K562 (cell line): ENCODE results near the gene RNASE13. TPM values are rescaled to one million over a fixed set of nuclear protein-coding genes. Genes with fewer than 3 reads are reported as not detected.

Experiments used
- ATAC-seq: fragments of 200-7000 bp; cut with Tn5 transposase; 3 replicates; pipeline ENCODE4 v1.9.1; 2020; ENCODE audit warnings: moderate library complexity
- BruUV-seq: library from RNA; stranded (reverse); fragments of 400-500 nt; replicated peaks from 2 replicates; lab custom pipeline; 2021; lab: Mats Ljungman, UMichigan
- CTCF ChIA-PET: fragments of 300-600 bp; formaldehyde crosslinking; extraction: SDS; loops from one replicate; lab custom pipeline; 2021; ENCODE audit warnings: low intra/inter-chr PET ratio; lab: Yijun Ruan, JAX
- POLR2A ChIA-PET: fragments of 300-600, 350-650 bp; sonication (Branson Sonifier 250); formaldehyde crosslinking; extraction: SDS; loops from one replicate; lab custom pipeline; 2021; ENCODE audit warnings: antibody characterized with exemption, inconsistent platforms; lab: Yijun Ruan, JAX
- DNase-seq, 4 experiments: peaks; one replicate each; pipeline versions ENCODE4 v3.0.0 to v3.0.0-alpha.2; 2011 to 2018; ENCODE audit warnings: low spot score in 3 of 4, mixed read lengths in 3 of 4; ENCODE audit errors: extremely low read depth in 1 of 4
- FAIRE-seq: peaks from 2 replicates; lab custom pipeline; 2011; peaks lifted over from hg19 to GRCh38; lab: Jason Lieb, UNC
- H2AFZ ChIP-seq: 2 replicates; pipeline ENCODE4 v1.6.0; 2011; ENCODE audit warnings: low read depth, low read length, control low read depth, inconsistent platforms
- H3K27ac ChIP-seq: fragments of 200-600 bp; 3 replicates; pipeline ENCODE4 v1.8.0; 2011; ENCODE audit warnings: low read depth, mild to moderate bottlenecking, control low read depth, inconsistent platforms, low read length, moderate library complexity, mixed read lengths; ENCODE audit errors: extremely low read depth
- H3K27me3 ChIP-seq, 2 experiments: fragments of 300-600 bp in 1 of 2; 2 replicates in 1 of 2; 3 replicates in 1 of 2; pipeline versions ENCODE4 v1.6.0 to v1.8.0; 2011; ENCODE audit warnings: inconsistent platforms in 2 of 2, low read length in 2 of 2, mild to moderate bottlenecking in 1 of 2, mixed read lengths in 1 of 2, moderate library complexity in 1 of 2; ENCODE audit not compliant: control insufficient read depth in 2 of 2, insufficient read depth in 2 of 2
- H3K36me3 ChIP-seq: fragments of 300-600 bp; 3 replicates; pipeline ENCODE4 v1.8.0; 2011; ENCODE audit warnings: mild to moderate bottlenecking, low read length, inconsistent platforms; ENCODE audit not compliant: control insufficient read depth, insufficient read depth
- H3K4me1 ChIP-seq, 2 experiments: fragments of 200-600 bp in 1 of 2; replicated peaks in 1 of 2; 2 replicates in 1 of 2; 3 replicates in 1 of 2; pipeline versions ENCODE4 v1.5.1 to v1.8.0; 2011; ENCODE audit warnings: inconsistent platforms in 2 of 2, low read length in 2 of 2, mild to moderate bottlenecking in 1 of 2, mixed read lengths in 1 of 2, moderate library complexity in 1 of 2; ENCODE audit not compliant: control insufficient read depth in 2 of 2, insufficient read depth in 2 of 2
- H3K4me2 ChIP-seq: 2 replicates; pipeline ENCODE4 v1.6.1; 2011; ENCODE audit warnings: low read length, control low read depth, inconsistent platforms, mixed read lengths; ENCODE audit not compliant: insufficient read depth
- H3K4me3 ChIP-seq: fragments of 200-600 bp; sonication (generic), shearing (Covaris generic); 2 replicates; pipeline ENCODE4 v1.5.1; 2016; ENCODE audit warnings: control low read depth, inconsistent platforms
- H3K79me2 ChIP-seq: fragments of 200-600 bp; 3 replicates; pipeline ENCODE4 v1.8.0; 2011; ENCODE audit warnings: low read length, inconsistent platforms; ENCODE audit not compliant: control insufficient read depth, insufficient read depth
- H3K9ac ChIP-seq, 2 experiments: 2 replicates each; pipeline versions ENCODE4 v1.6.0 to v1.6.1; 2011; ENCODE audit warnings: low read depth in 2 of 2, low read length in 2 of 2, control low read depth in 1 of 2, inconsistent platforms in 1 of 2, mild to moderate bottlenecking in 1 of 2, mixed read lengths in 1 of 2; ENCODE audit not compliant: insufficient read depth in 1 of 2
- H3K9me1 ChIP-seq: one replicate; pipeline ENCODE4 v1.6.0; 2011; ENCODE audit warnings: inconsistent platforms, mild to moderate bottlenecking, low read length, moderate library complexity; ENCODE audit not compliant: control insufficient read depth, insufficient read depth
- H3K9me3 ChIP-seq: replicated peaks from 2 replicates; pipeline ENCODE4 v1.5.1; 2011; ENCODE audit warnings: low read depth, low read length, inconsistent platforms; ENCODE audit not compliant: control insufficient read depth, insufficient read depth
- H4K20me1 ChIP-seq: replicated peaks from 2 replicates; pipeline ENCODE4 v1.6.1; 2011; ENCODE audit warnings: low read length, inconsistent platforms, mixed read lengths; ENCODE audit not compliant: control insufficient read depth, insufficient read depth
- ATF7 ChIP-seq: fragments of 450-650 bp; IDR thresholded peaks from 2 replicates; pipeline ENCODE4 v1.7.1; 2014; ENCODE audit warnings: mild to moderate bottlenecking, moderate library complexity
- DIDO1 ChIP-seq: fragments of 450-650 bp; IDR thresholded peaks from 2 replicates; pipeline ENCODE4 v1.6.1; 2016; ENCODE audit warnings: low read depth, missing biosample characterization, missing genetic modification characterization
- HCFC1 ChIP-seq: IDR thresholded peaks from 2 replicates; pipeline ENCODE4 v1.6.1; 2012; ENCODE audit warnings: low read depth, low read length, improper control_type of control experiment
- MCM2 ChIP-seq: fragments of 450-650 bp; IDR thresholded peaks from 2 replicates; pipeline ENCODE4 v1.6.1; 2017; ENCODE audit warnings: low read depth, mild to moderate bottlenecking
- MTA3 ChIP-seq: fragments of 450-650 bp; formaldehyde crosslinking; IDR thresholded peaks from 2 replicates; pipeline ENCODE4 v1.6.1; 2017; ENCODE audit warnings: mild to moderate bottlenecking, borderline replicate concordance
- RFX5 ChIP-seq: IDR thresholded peaks from 2 replicates; pipeline ENCODE4 v1.6.1; 2011; ENCODE audit warnings: low read depth, mild to moderate bottlenecking, improper control_type of control experiment, low read length
- SIRT6 ChIP-seq: IDR thresholded peaks from one replicate; pipeline ENCODE4 v1.6.1; 2012; ENCODE audit warnings: low read depth, mild to moderate bottlenecking, control low read depth, inconsistent platforms, low read length, moderate library complexity
- TGIF2 ChIP-seq: sonication (generic); formaldehyde crosslinking; IDR thresholded peaks from 2 replicates; pipeline ENCODE4 v1.8.1; 2022; ENCODE audit warnings: mild to moderate bottlenecking, missing genetic modification reagents, moderate library complexity
- ZFX ChIP-seq: sonication (generic); formaldehyde crosslinking; IDR thresholded peaks from 2 replicates; pipeline ENCODE4 v1.8.0; 2022; ENCODE audit warnings: mild to moderate bottlenecking, missing genetic modification reagents, moderate library complexity
- ZNF165 ChIP-seq: fragments of 250-450 bp; sonication (Bioruptor Pico); IDR thresholded peaks from 2 replicates; pipeline ENCODE4 v1.4.0; 2020; ENCODE audit warnings: borderline replicate concordance
- ZNF217 ChIP-seq: sonication (generic); formaldehyde crosslinking; IDR thresholded peaks from 2 replicates; pipeline ENCODE4 v1.8.0; 2022; ENCODE audit warnings: mild to moderate bottlenecking, missing genetic modification reagents
- WGBS: fragments of 100-300 bp; shearing (Covaris generic); methylation state at CpG from one replicate; pipeline ENCODE4 v1.1.6; 2016; ENCODE audit warnings: low coverage, mixed read lengths; ENCODE audit not compliant: insufficient coverage; ENCODE audit errors: missing lambda C conversion rate; 5-methylcytosine and 5-hydroxymethylcytosine counted together
- in situ Hi-C: fragments of 300-500 bp; cut with MboI; formaldehyde crosslinking; loops from 4 replicates; pipeline ENCODE4 v1.15.0; 2018; ENCODE audit warnings: inconsistent platforms, mixed read lengths
- intact Hi-C: fragments of 100-400 bp; cut with micrococcal nuclease; formaldehyde crosslinking; loops from 2 replicates; pipeline ENCODE4 v1.14.2; 2022
- polyA plus RNA-seq, 8 experiments: library from polyadenylated mRNA; depleted of rRNA in 4 of 8; stranded (reverse) in 5 of 8; unstranded in 3 of 8; fragments of >200 nt; fragmentation: Nextera tagmentation in 2 of 8; fragmentation: Illumina TruSeq in 1 of 8; extraction: Ambion mirVana in 2 of 8; extraction: Trizol in 1 of 8; gene quantifications; 2 replicates each; pipeline versions ENCODE4 v1.2.1 to v1.2.3, GENCODE V29; 2011 to 2014; ENCODE audit warnings: inconsistent platforms in 1 of 8, missing spikeins in 1 of 8
- total RNA-seq, 7 experiments: library from RNA; depleted of rRNA in 6 of 7; stranded (reverse); fragments of >200 nt in 6 of 7; fragmentation: Illumina TruSeq in 2 of 7; extraction: Trizol in 2 of 7; gene quantifications; 2 replicates each; pipeline versions ENCODE4 v1.2.1 to v1.2.3, GENCODE V29; 2011 to 2021; ENCODE audit warnings: low replicate concordance in 1 of 7
- TF ChIP-seq, protein P1 (sequence below), 2 experiments: fragments of 250-450 bp in 1 of 2; fragments of 450-650 bp in 1 of 2; sonication (Bioruptor Pico) in 1 of 2; IDR thresholded peaks; 2 replicates each; pipeline versions ENCODE4 v1.6.1 to v1.8.0; 2016 to 2021; ENCODE audit warnings: mild to moderate bottlenecking in 2 of 2, moderate library complexity in 2 of 2, missing compliant biosample characterization in 1 of 2, missing genetic modification characterization in 1 of 2
- TF ChIP-seq, protein P2 (sequence below): fragments of 450-650 bp; IDR thresholded peaks from 2 replicates; pipeline ENCODE4 v1.6.1; 2016
- TF ChIP-seq, protein P3 (sequence below), 3 experiments: IDR thresholded peaks in 2 of 3; conservative IDR thresholded peaks in 1 of 3; 2 replicates each; pipeline ENCODE4 v1.5.1; 2011 to 2012; ENCODE audit warnings: low read length in 3 of 3, mild to moderate bottlenecking in 3 of 3, control low read depth in 2 of 3, improper control_type of control experiment in 1 of 3, inconsistent platforms in 1 of 3, low read depth in 1 of 3, mixed read lengths in 1 of 3, moderate library complexity in 1 of 3; ENCODE audit not compliant: insufficient read depth in 2 of 3

Gene RNASE13
- total and polyA plus RNA-seq, 9 of the 15 experiments (the other 6 are each of a cell fraction or from before 2014, with no cell fraction given), result not detected

DNA sequence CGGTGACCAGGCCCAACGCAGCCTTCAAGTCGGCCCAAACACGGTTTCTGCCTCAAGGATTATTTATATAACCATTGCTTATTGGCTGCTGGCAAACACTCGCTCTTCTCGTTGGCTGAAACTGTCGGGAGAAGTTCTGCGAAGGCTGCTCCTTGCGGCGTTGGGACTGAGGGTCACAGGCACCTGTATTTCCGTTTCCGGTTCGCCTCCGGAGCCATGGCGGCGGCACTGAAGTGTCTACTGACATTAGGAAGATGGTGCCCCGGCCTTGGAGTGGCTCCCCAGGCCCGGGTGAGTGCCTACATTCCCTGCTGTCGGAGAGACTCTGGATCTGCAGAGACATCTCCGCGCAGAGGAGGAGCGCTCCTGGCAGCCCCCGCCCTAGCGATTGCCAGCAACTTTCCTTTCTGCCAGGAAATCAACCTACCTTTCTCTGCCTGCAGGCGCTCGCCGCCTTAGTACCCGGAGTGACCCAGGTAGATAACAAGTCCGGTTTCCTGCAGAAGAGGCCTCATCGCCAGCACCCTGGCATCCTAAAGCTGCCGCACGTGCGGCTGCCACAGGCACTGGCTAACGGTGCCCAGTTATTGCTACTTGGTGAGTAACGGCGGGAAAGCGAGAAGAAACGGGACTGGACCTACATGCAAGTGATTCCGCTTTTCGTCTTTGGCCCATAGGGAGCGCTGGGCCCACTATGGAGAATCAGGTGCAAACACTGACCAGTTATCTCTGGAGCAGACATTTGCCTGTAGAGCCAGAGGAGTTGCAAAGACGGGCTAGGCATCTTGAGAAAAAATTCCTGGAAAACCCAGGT, 44.6 kb downstream of the RNASE13 start, which contains the start of gene METTL17:
TSS of gene METTL17 (plus strand) at position 194 of the 814 bp plus-strand sequence. CDS start at position 217, 23 bp downstream.
- H3K79me2 ChIP-seq, result peaks cover 23% of the 10 kb centered on the region
- intact Hi-C loops (no loop called here), in situ Hi-C loops (no loop called here)
- H3K4me1 ChIP-seq, result peaks cover 7 to 10% of the 10 kb centered on the region in 2 experiments; a peak in 3 of 5 replicates
- peaks cover 33% of the 10 kb centered on the region for H3K36me3 ChIP-seq
- H3K4me3 ChIP-seq, result peak within 1 kb of the TSS; percentile 74
- peak within 1 kb of the TSS; percentile 70 to 94 for H3K9ac ChIP-seq
- DNase-seq, result peak; percentile 40 to 93 (median 64)
- H3K9me1 ChIP-seq, result no peaks in the 10 kb centered on the region
- ChIA-PET POLR2A (no interaction called here), CTCF (no interaction called here)
- peak; percentile 94 for FAIRE-seq
- ATAC-seq, result peak; percentile 96
- peak within 1 kb of the TSS; percentile 79 for H3K27ac ChIP-seq
- TSS peak; percentile 66 for BruUV-seq
- no peaks in the 10 kb centered on the region for H3K9me3 ChIP-seq
- under 1% methylated on average over 31 of the region's 42 CpGs for WGBS
- peak within 1 kb of the TSS; percentile 91 for H2AFZ ChIP-seq
- H3K4me2 ChIP-seq, result peak within 1 kb of the TSS; percentile 92
- H4K20me1 ChIP-seq, result no peaks in the 10 kb centered on the region
- H3K27me3 ChIP-seq, result no peaks in the 10 kb centered on the region
- TF ChIP-seq ZNF165 (CRISPR knock-in tag) (no peak), MTA3 (no peak), RFX5 (no peak), ZNF217 (CRISPR knock-in tag) (no peak), ATF7 (peak; percentile 45; the same call in 1 of the 2 replicates), TGIF2 (CRISPR knock-in tag) (0 out of 2 replicates have a peak, but pooled peaks have one; percentile 71), SIRT6 (no peak), MCM2 (no peak), HCFC1 (peak; percentile 92), ZFX (CRISPR knock-in tag) (peak; percentile 76), DIDO1 (tag) (peak; percentile 71)
- TF ChIP-seq, protein P1, sequence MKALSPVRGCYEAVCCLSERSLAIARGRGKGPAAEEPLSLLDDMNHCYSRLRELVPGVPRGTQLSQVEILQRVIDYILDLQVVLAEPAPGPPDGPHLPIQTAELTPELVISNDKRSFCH (CRISPR knock-in tag; IDR thresholded peaks at IDR 0.05), result no peak
- TF ChIP-seq, protein P1 (tag; IDR thresholded peaks at IDR 0.05), result no peak
- TF ChIP-seq, protein P2, sequence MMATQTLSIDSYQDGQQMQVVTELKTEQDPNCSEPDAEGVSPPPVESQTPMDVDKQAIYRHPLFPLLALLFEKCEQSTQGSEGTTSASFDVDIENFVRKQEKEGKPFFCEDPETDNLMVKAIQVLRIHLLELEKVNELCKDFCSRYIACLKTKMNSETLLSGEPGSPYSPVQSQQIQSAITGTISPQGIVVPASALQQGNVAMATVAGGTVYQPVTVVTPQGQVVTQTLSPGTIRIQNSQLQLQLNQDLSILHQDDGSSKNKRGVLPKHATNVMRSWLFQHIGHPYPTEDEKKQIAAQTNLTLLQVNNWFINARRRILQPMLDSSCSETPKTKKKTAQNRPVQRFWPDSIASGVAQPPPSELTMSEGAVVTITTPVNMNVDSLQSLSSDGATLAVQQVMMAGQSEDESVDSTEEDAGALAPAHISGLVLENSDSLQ, result peak; percentile 54
- TF ChIP-seq, protein P3, sequence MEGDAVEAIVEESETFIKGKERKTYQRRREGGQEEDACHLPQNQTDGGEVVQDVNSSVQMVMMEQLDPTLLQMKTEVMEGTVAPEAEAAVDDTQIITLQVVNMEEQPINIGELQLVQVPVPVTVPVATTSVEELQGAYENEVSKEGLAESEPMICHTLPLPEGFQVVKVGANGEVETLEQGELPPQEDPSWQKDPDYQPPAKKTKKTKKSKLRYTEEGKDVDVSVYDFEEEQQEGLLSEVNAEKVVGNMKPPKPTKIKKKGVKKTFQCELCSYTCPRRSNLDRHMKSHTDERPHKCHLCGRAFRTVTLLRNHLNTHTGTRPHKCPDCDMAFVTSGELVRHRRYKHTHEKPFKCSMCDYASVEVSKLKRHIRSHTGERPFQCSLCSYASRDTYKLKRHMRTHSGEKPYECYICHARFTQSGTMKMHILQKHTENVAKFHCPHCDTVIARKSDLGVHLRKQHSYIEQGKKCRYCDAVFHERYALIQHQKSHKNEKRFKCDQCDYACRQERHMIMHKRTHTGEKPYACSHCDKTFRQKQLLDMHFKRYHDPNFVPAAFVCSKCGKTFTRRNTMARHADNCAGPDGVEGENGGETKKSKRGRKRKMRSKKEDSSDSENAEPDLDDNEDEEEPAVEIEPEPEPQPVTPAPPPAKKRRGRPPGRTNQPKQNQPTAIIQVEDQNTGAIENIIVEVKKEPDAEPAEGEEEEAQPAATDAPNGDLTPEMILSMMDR (IDR thresholded peaks at IDR 0.05 in 2 of 3, conservative IDR thresholded peaks at IDR 0.05 in 1 of 3; ENCODE audit: insufficient read depth in 2 of 3, low read depth in 1 of 3, low read length in 3 of 3), result peak; percentile 54 to 62 (median 59)
